Fibroblast of peridontal ligament (primary cell): ENCODE results near the gene IQGAP1.
A peak's percentile ranks its signal among the peaks of the same experiment; 100 is the strongest.
"Not testable (repeated sequence)": the region's sequence is repeated elsewhere in the genome, so short reads cannot be mapped to it uniquely, and the experiment has no call there.

Experiments
- DNase-seq: peaks from one replicate; pipeline ENCODE4 v3.0.0-alpha.2; 2010; ENCODE audit errors: extremely low read depth

Gene IQGAP1

DNA sequence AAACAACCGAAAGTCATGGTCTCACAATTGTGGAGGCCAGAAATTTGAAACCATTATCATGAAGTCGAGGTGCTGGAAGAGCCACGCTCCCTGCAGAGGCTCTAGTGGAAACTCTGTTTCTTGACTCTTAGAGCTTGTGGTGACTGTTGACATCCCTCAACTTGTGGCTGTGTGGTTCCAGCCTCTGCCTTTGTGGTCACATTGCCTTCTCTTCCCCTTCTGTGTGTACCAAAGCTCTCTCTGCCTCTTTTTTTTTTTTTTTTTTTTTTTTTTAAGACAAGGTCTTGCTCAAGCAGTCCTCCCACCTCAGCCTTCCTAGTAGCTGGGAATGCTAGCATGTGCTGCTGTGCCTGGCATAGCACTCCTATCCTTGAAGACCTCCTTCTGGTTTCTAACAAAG is 93.0 kb downstream of the IQGAP1 start:
- no peak for DNase-seq

DNA sequence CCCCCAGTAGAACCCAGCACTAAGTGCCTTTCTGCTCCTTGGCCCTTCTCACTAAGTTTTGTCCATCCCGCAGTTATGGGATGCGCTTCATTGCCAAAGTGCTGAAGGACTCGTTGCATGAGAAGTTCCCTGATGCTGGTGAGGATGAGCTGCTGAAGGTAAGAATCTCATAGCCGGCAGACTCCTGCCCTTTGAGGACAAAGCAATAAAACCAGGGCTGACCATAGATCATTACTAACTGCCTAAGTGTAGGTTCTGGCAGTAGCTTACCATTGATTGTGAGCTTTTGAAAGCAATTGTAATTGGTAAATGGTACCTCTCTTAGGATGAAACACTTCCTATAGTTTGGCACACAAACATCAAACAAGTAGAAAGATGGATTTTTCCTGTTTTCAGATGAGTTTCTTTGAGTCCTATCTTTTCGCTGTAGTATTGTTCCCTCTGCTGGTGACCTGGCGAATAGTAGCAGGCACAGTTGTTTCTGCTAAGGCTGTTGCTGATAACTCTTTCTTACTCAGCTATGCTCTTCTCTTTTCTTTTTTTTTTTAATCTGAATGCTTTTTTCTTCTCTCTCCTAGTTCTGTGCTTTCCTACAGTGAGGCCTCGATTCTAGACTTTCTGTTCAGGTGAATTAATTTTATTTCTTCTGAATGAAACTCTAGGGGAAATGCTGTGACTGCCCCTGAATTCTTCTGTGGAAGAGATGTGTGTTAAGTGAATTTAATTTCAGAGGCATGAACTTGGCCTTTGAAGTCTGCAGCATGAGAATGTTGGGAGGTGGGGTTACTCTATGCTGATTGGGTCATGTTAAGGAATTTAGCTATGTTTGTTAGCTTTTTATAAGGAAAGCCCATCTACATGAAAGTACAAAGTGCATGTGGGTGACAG is 94.3 kb downstream of the IQGAP1 start:
- peak; percentile 72 for DNase-seq

- DNase-seq: no peak
These were observed 94.9 kb downstream of the IQGAP1 start for GRCh38 chr15:90483012-90483307.

DNA sequence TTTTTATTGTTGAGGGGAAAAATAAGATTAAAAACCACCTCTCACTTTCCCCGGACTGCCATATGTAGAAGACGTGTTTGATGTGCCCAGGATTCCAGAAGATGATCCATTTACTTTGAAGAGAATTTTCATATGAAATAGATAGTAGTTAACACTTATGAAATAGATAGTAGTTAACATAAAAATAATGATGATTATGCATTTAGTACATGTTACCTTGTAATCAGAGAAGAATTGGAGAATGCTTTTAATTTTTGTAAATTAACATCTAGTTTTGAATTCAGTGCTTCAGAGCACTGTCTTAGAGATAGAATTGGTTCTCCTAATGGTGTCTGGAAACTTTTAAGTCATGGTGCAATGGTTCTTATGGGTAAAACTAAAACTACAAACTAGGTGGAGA is 95.6 kb downstream of the IQGAP1 start:
- no peak for DNase-seq

- no peak for DNase-seq
These were observed 99.1 kb downstream of the IQGAP1 start for GRCh38 chr15:90487186-90487585.

GRCh38 chr15:90489514-90489913 is 101.5 kb downstream of the IQGAP1 start:
- DNase-seq: no peak

GRCh38 chr15:90489944-90490343 is 101.9 kb downstream of the IQGAP1 start:
- no peak for DNase-seq

DNA sequence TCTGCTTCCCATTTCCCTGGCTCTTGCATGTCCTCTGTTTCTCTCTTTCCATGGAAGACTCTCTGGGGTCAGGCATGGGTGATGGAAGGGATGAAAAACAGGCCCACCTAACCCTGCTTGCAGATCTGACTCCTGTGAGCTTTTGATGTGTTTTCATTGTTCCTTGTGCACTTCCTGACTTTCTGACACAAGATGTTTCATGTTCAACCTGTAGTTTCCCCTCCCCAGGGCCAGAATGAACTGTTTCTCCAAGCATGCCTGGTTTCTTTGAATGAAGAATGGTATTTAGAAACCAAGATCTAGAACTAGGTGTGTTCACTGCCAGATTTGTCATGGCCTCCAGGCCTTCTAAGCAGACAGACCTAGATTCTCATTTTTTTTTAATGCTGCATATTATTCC is 105.6 kb downstream of the IQGAP1 start:
- DNase-seq: no peak

DNA sequence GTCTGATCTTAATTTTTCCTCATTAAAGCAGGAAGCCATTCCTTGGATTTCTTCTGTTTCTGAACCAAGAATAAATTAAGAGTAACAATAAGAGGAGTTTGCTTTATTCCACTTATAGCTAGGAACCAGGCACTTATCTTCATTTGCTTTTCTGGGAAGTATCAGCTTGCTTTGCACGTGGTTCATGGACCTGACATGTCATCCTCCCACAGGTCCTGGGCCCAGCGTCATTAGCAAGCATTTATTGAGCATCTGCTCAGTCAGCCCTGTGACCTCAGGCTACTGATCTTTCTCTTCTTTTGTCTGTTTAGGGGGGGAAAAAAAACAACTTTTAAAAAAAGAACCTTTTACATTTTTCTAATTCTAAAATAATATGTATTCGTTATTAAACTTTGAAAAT is 107.0 kb downstream of the IQGAP1 start:
- no peak for DNase-seq

DNA sequence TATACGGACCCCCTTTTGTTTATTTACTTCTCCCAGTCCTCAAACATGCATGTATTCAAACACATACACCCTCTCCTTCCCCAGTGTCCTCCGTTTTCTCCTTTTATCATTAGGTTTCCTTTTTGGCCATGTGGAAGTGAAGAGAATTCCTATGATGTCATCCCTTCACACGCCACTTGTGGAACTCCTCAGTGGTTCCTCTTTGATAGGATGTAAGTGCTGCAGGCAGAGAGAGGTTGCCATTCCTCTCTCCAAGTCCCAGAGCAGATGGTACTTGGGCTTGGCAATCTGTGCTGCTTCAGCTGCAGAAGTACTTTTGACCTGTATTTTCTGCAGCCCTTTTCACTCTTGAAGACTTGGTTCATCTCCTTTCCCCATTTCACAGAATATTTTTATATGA is 108.7 kb downstream of the IQGAP1 start:
- no peak for DNase-seq

DNA sequence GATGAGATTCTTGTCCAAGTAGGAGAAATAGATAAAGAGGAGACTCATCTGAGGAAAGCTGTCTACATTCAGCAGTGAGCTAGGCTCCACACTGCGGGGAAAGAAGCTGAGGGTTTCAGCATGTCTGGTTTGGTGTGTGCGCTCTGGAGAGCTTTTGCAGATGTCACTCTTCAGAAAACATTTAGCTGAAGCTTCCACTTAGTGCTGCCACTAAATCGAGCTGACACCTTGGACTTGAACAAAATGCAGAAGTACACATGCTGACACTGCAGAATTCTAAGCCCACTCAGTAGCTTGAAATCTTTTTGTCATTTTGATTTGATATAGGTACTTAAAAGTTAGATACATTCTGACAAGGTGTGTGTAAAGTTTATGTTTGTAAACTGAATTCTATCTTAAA is 109.3 kb downstream of the IQGAP1 start:
- DNase-seq: no peak

DNA sequence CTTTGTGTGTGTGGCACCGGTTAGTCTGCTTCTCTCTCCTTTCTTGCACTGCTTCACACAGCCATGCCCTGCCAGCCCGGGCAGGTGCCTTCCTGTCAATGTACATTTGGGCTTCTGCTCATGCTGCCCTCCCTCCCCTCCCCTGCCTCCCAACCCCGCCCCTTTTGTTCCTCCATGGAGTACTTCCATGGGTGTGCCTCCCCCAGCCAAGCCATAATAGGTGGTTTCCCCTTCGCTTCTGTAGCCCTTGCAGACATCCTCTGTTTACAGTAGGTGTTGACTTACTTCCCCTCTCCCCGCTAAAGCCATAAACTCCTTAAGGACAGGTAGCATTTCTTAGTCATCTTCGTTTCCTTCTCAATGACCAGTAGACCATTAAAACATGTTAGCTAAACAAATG is 109.9 kb downstream of the IQGAP1 start:
- no peak for DNase-seq

- DNase-seq: no peak
These were observed 112.1 kb downstream of the IQGAP1 start for GRCh38 chr15:90500171-90500570.

DNA sequence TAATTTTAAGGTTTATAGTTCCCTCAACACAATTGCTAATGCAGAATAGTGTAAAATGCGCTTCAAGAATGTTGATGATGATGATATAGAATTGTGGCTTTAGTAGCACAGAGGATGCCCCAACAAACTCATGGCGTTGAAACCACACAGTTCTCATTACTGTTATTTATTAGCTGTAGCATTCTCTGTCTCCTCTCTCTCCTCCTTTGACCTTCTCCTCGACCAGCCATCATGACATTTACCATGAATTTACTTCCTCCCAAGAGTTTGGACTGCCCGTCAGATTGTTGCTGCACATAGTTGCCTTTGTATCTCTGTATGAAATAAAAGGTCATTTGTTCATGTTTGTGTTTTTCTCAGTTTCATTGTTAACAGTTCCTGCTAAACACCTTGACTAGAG is 113.9 kb downstream of the IQGAP1 start:
- DNase-seq: no peak

- not testable (repeated sequence) for DNase-seq
These were observed 122.7 kb downstream of the IQGAP1 start for GRCh38 chr15:90510781-90511180.

GRCh38 chr15:90511211-90511618 is 123.2 kb downstream of the IQGAP1 start:
- not testable (repeated sequence) for DNase-seq

GRCh38 chr15:90512276-90512675 is 124.2 kb downstream of the IQGAP1 start:
- no peak for DNase-seq

DNA sequence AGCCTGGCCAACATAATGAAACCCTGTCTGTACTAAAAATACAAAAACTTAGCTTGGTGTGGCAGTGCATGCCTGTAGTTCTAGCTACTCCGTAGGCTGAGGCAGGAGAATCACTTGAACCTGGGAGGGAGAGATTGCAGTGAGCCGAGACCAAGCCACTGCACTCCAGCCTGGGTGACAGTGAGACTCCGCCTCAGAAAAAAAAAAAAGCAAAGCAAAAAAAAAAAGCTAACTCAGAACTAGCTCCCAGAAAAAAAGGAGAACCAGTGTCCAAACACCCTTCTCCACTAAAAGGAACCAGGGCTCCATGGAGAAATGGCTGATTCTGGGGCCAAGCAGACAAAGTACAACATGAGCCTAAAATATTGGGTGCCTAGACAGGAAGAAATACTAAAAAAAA is 124.9 kb downstream of the IQGAP1 start:
- DNase-seq: no peak

GRCh38 chr15:90513448-90513847 is 125.4 kb downstream of the IQGAP1 start:
- no peak for DNase-seq

GRCh38 chr15:90513893-90514292 is 125.9 kb downstream of the IQGAP1 start:
- not testable (repeated sequence) for DNase-seq

- peak; percentile 62 for DNase-seq
These were observed 131.6 kb downstream of the IQGAP1 start for GRCh38 chr15:90519688-90520087.

- DNase-seq: no peak
These were observed 132.3 kb downstream of the IQGAP1 start for GRCh38 chr15:90520365-90520764.

- DNase-seq: no peak
These were observed 135.3 kb downstream of the IQGAP1 start for GRCh38 chr15:90523373-90523772.
